Immature natural killer cell (primary cell): ENCODE measurements around the gene CDH3. TPM values are rescaled to one million over a fixed set of nuclear protein-coding genes. Genes with fewer than 3 reads are reported as not detected.

Source experiments
- DNase-seq, 3 donors: peaks; one replicate each; pipeline ENCODE4 v3.0.0; 2022; ENCODE audit warnings: mixed read lengths in 1 of 3
- H3K27ac Mint-ChIP-seq, 6 donors: one replicate each; pipeline ENCODE4 v1.8.0; 2020; ENCODE audit warnings: mixed read lengths in 6 of 6, mild to moderate bottlenecking in 5 of 6, inconsistent platforms in 4 of 6, moderate library complexity in 3 of 6
- H3K27me3 Mint-ChIP-seq, 3 donors: one replicate each; pipeline ENCODE4 v1.8.0; 2020 to 2021; ENCODE audit warnings: low read depth in 3 of 3, mild to moderate bottlenecking in 3 of 3, mixed read lengths in 3 of 3, moderate library complexity in 3 of 3, inconsistent platforms in 1 of 3
- H3K36me3 Mint-ChIP-seq, 3 donors: one replicate each; pipeline ENCODE4 v1.8.0; 2020; ENCODE audit warnings: mixed read lengths in 3 of 3, inconsistent platforms in 2 of 3, mild to moderate bottlenecking in 2 of 3
- H3K4me1 Mint-ChIP-seq, 2 donors: one replicate each; pipeline ENCODE4 v1.8.0; 2020; ENCODE audit warnings: inconsistent platforms in 2 of 2, mild to moderate bottlenecking in 2 of 2, mixed read lengths in 2 of 2, moderate library complexity in 1 of 2
- H3K4me3 Mint-ChIP-seq, 5 donors: one replicate each; pipeline ENCODE4 v1.8.0; 2020; ENCODE audit warnings: mild to moderate bottlenecking in 5 of 5, mixed read lengths in 5 of 5, inconsistent platforms in 3 of 5, moderate library complexity in 3 of 5
- H3K9me3 Mint-ChIP-seq, 6 donors: one replicate each; pipeline ENCODE4 v1.8.0; 2020; ENCODE audit warnings: mild to moderate bottlenecking in 6 of 6, mixed read lengths in 6 of 6, inconsistent platforms in 4 of 6, moderate library complexity in 3 of 6
- polyA plus RNA-seq, 3 donors: library from polyadenylated mRNA; unstranded; fragments of 300-500 nt; fragmentation: Illumina TruSeq; gene quantifications; one replicate each; pipeline ENCODE4 v1.2.3, GENCODE V29; 2021

Gene CDH3
- polyA plus RNA-seq, 3 donors from 2014 or later, result not detected

DNA sequence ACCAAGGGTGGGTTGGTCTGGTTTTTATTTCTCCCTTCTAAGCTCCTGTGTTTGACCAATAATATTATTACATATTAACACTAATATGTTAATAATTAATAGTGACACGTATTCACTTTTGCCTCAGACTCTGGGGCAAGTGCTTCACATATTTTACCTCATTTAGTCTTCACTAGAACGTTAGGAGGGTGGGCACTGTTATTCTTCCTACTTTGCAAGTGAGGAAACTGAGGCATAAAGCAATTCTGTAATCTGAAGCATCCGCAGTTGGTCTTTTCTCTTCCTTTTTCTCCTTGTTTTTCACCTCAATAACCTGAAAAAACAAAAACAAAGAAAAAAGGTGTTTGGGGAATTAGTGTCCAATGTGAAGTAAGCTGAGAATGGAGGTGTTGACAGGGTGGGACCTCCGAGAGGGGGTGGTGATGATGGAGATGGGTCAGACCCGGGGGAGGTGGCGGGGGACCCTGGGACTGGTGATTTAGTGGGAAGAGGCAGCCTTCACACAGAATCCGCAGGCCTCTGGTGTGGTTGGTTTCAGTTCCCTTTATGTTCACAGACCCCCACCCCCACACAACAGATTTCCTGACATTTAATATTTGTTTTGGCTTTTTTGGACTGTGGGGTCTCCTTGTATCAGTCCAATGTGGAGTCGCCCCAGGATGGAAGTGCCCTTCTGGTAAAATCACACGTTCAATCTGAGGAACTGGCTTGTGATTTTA is 95.7 kb downstream of the CDH3 start:
- H3K36me3 Mint-ChIP-seq, result no peaks in the 10 kb centered on the region
- no peak overlapping the region for H3K4me3 Mint-ChIP-seq
- DNase-seq, result no peak
- H3K27ac Mint-ChIP-seq, result no peak overlapping the region
- peaks cover 0 to 2% (median 0%) of the 10 kb centered on the region in 6 donors for H3K9me3 Mint-ChIP-seq
- peaks cover 6 to 12% (median 11%) of the 10 kb centered on the region in 3 donors for H3K27me3 Mint-ChIP-seq
- H3K4me1 Mint-ChIP-seq, result peaks cover 6 to 7% of the 10 kb centered on the region in 2 donors

- H3K4me1 Mint-ChIP-seq, result no peaks in the 10 kb centered on the region
- H3K9me3 Mint-ChIP-seq, result no peaks in the 10 kb centered on the region
- no peaks in the 10 kb centered on the region for H3K36me3 Mint-ChIP-seq
- H3K27me3 Mint-ChIP-seq, result peaks cover 3 to 6% (median 5%) of the 10 kb centered on the region in 3 donors
- no peak overlapping the region for H3K27ac Mint-ChIP-seq
- DNase-seq, result no peak
- no peak overlapping the region for H3K4me3 Mint-ChIP-seq
Observed at GRCh38 chr16:68743664-68744063, 98.6 kb downstream of the CDH3 start.

DNA sequence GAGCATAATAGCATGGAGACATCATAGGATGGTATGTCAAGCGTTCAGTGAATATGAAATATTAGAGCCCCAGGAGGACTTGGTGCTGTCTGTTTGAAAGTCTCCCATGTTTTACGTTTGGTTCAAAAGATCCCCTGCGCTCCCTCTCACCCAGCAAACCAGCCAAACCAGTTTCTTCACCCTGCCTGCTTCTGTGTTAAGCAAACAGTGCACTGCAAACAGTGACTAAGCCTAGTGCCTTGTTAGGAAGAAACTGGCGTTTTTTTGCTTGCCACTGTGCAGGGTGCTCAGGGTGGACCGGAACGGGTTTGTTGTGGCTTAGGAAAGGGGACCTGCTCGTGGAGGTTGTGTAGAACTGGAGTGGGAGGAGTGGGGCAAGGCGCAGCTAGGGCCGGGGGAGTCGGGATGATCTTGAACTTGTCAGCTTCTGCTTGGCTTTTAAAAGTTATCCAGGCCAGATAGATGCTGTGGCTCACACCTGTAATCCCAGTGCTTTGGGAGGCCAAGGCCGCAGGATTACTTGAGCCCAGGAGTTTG is 99.7 kb downstream of the CDH3 start:
- H3K4me3 Mint-ChIP-seq, result no peak overlapping the region
- no peaks in the 10 kb centered on the region for H3K9me3 Mint-ChIP-seq
- no peak overlapping the region for H3K27ac Mint-ChIP-seq
- no peak for DNase-seq
- H3K36me3 Mint-ChIP-seq, result no peaks in the 10 kb centered on the region
- peaks cover 3 to 6% (median 6%) of the 10 kb centered on the region in 3 donors for H3K27me3 Mint-ChIP-seq
- no peaks in the 10 kb centered on the region for H3K4me1 Mint-ChIP-seq

- H3K27me3 Mint-ChIP-seq, result peaks cover 4 to 6% (median 6%) of the 10 kb centered on the region in 3 donors
- no peaks in the 10 kb centered on the region for H3K9me3 Mint-ChIP-seq
- no peak overlapping the region for H3K4me3 Mint-ChIP-seq
- H3K36me3 Mint-ChIP-seq, result no peaks in the 10 kb centered on the region
- no peak overlapping the region for H3K27ac Mint-ChIP-seq
- DNase-seq, result no peak
- peaks cover 0 to under 1% of the 10 kb centered on the region in 2 donors for H3K4me1 Mint-ChIP-seq
Observed at GRCh38 chr16:68746951-68747350, 101.8 kb downstream of the CDH3 start.

DNA sequence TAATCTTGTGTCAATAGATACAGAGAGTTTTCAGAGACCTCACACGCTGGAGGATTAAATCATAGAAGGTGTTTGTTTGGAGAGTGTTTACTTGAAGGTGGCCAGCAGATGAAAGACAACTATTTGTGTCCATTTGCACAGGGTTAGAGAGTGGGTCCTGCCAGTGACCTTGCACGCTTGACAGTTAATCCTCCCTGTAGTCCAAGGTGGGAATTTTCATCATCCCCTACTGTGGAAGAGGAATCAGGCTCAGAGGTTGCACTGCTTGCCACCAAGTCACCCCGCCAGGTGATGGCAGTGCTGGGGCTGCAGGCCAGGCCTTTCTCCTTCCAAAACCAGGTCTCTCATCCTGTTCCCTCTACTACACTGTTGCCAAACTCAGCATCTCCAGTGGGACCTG is 104.3 kb downstream of the CDH3 start:
- peaks cover 10 to 11% of the 10 kb centered on the region in 2 donors for H3K4me1 Mint-ChIP-seq
- peaks cover 4 to 8% (median 5%) of the 10 kb centered on the region in 3 donors for H3K27me3 Mint-ChIP-seq
- DNase-seq, result no peak
- H3K36me3 Mint-ChIP-seq, result no peaks in the 10 kb centered on the region
- H3K9me3 Mint-ChIP-seq, result no peaks in the 10 kb centered on the region
- H3K4me3 Mint-ChIP-seq, result no peak overlapping the region
- H3K27ac Mint-ChIP-seq, result no peak overlapping the region

Other genes starting within 250 kb of the CDH3 start
- gene SMPD3, start 196.8 kb upstream of the CDH3 start, polyA plus RNA-seq, result 1 to 10 TPM; 4.2 to 9.8 (median 7.5) TPM
- gene ZFP90, start 106.0 kb upstream of the CDH3 start, polyA plus RNA-seq, result 10 to 100 TPM; 13.1 to 14.9 (median 14.0) TPM
- gene CDH1, start 92.0 kb downstream of the CDH3 start, polyA plus RNA-seq, result under 1 TPM in 1 of 3 donors, not detected in 2; 0.91 TPM
- 10 to 100 TPM in 2 of 3 donors, 1 to 10 TPM in 1; 8.2 to 16.9 (median 11.5) TPM for gene TANGO6, start 198.2 kb downstream of the CDH3 start, polyA plus RNA-seq